Measurements from ENCODE around the gene NOP10.

DNA sequence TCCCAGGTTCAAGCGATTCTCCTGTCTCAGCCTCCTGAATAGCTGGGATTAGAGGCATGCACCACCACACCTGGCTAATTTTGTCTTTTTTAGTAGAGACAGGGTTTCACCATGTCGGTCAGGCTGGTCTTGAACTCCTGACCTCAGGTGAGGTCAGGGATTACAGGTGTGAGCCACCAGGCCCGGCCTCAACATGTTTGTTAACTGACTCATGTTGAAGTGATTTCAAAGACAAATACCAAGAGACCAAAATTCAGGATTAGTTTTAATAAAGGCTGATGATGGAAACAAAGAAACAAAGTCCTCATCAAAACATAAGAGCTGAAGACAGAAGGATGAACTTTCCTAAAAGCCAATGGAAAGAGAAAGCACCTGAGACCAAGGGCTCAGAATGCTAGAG is 41.9 kb downstream of the NOP10 start:
- TF ChIP-seq, protein P1, sequence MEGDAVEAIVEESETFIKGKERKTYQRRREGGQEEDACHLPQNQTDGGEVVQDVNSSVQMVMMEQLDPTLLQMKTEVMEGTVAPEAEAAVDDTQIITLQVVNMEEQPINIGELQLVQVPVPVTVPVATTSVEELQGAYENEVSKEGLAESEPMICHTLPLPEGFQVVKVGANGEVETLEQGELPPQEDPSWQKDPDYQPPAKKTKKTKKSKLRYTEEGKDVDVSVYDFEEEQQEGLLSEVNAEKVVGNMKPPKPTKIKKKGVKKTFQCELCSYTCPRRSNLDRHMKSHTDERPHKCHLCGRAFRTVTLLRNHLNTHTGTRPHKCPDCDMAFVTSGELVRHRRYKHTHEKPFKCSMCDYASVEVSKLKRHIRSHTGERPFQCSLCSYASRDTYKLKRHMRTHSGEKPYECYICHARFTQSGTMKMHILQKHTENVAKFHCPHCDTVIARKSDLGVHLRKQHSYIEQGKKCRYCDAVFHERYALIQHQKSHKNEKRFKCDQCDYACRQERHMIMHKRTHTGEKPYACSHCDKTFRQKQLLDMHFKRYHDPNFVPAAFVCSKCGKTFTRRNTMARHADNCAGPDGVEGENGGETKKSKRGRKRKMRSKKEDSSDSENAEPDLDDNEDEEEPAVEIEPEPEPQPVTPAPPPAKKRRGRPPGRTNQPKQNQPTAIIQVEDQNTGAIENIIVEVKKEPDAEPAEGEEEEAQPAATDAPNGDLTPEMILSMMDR (IDR thresholded peaks at IDR 0.05) = no peak
- no peak for TF ChIP-seq POLR2A (IDR thresholded peaks at IDR 0.05)

Data from heart left ventricle (tissue), 13 donors.